ENCODE results near the gene ELK4.

ELK4 gene

GRCh38 chr1:205590457-205590768, 41.4 kb downstream of the ELK4 start:
- TF ChIP-seq TEAD4 (IDR thresholded peaks at IDR 0.05): no peak
- TF ChIP-seq CEBPB (IDR thresholded peaks at IDR 0.05): no peak
- no peak for TF ChIP-seq CREB1 (IDR thresholded peaks at IDR 0.05; ENCODE audit: low read depth)
- TF ChIP-seq, protein P1, sequence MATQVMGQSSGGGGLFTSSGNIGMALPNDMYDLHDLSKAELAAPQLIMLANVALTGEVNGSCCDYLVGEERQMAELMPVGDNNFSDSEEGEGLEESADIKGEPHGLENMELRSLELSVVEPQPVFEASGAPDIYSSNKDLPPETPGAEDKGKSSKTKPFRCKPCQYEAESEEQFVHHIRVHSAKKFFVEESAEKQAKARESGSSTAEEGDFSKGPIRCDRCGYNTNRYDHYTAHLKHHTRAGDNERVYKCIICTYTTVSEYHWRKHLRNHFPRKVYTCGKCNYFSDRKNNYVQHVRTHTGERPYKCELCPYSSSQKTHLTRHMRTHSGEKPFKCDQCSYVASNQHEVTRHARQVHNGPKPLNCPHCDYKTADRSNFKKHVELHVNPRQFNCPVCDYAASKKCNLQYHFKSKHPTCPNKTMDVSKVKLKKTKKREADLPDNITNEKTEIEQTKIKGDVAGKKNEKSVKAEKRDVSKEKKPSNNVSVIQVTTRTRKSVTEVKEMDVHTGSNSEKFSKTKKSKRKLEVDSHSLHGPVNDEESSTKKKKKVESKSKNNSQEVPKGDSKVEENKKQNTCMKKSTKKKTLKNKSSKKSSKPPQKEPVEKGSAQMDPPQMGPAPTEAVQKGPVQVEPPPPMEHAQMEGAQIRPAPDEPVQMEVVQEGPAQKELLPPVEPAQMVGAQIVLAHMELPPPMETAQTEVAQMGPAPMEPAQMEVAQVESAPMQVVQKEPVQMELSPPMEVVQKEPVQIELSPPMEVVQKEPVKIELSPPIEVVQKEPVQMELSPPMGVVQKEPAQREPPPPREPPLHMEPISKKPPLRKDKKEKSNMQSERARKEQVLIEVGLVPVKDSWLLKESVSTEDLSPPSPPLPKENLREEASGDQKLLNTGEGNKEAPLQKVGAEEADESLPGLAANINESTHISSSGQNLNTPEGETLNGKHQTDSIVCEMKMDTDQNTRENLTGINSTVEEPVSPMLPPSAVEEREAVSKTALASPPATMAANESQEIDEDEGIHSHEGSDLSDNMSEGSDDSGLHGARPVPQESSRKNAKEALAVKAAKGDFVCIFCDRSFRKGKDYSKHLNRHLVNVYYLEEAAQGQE (IDR thresholded peaks at IDR 0.05; ENCODE audit: low read depth): no peak
- TF ChIP-seq, protein P2, sequence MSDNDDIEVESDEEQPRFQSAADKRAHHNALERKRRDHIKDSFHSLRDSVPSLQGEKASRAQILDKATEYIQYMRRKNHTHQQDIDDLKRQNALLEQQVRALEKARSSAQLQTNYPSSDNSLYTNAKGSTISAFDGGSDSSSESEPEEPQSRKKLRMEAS (IDR thresholded peaks at IDR 0.05): no peak
- TF ChIP-seq TCF12 (IDR thresholded peaks at IDR 0.05; ENCODE audit: low read depth): no peak
- no peak for TF ChIP-seq TAF1 (IDR thresholded peaks at IDR 0.05; ENCODE audit: low read depth)
- no peak for TF ChIP-seq NFIC (IDR thresholded peaks at IDR 0.05)
- no peak for TF ChIP-seq FOXM1 (IDR thresholded peaks at IDR 0.05; ENCODE audit: borderline replicate concordance, low read depth)
- no peak for TF ChIP-seq YY1 (IDR thresholded peaks at IDR 0.05; ENCODE audit: low read depth)
- no peak for TF ChIP-seq EGR1 (IDR thresholded peaks at IDR 0.05)
- no peak for TF ChIP-seq EP300 (IDR thresholded peaks at IDR 0.05; ENCODE audit: borderline replicate concordance)
- no peak for TF ChIP-seq RAD21 (IDR thresholded peaks at IDR 0.05; ENCODE audit: low read depth)
- no peak for TF ChIP-seq ZBTB7A (IDR thresholded peaks at IDR 0.05; ENCODE audit: low read depth)
- TF ChIP-seq USF1 (IDR thresholded peaks at IDR 0.05): no peak

- TF ChIP-seq YY1 (IDR thresholded peaks at IDR 0.05; ENCODE audit: low read depth): no peak
- no peak for TF ChIP-seq TAF1 (IDR thresholded peaks at IDR 0.05; ENCODE audit: low read depth)
- TF ChIP-seq ZBTB7A (IDR thresholded peaks at IDR 0.05; ENCODE audit: low read depth): no peak
- no peak for TF ChIP-seq CEBPB (IDR thresholded peaks at IDR 0.05)
- TF ChIP-seq, protein P1 (IDR thresholded peaks at IDR 0.05; ENCODE audit: low read depth): no peak
Observed at GRCh38 chr1:205589618-205590456, 42.0 kb downstream of the ELK4 start.

DNA sequence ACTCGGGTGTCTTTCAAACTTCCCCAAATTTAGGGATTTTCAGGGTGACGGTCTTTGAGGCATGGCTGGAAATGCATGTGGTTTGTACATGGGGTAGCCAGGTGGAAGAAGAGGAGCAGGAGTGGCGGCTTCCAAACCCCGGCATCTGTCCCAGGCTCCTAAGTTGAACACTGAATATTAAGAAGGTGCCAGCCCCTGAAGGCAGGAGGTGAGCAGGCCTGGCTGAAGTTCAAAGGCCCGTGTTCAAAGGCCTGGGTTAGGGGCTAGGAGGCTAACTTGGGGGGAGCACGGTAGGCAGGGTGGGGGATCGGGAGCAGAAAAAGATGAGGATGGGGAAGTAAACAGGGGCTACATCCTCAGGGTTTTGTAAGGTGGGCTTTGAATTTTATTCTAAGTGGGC, 42.8 kb downstream of the ELK4 start:
- TF ChIP-seq NFIC (IDR thresholded peaks at IDR 0.05) (no peak), USF1 (IDR thresholded peaks at IDR 0.05) (no peak), FOXM1 (IDR thresholded peaks at IDR 0.05; ENCODE audit: borderline replicate concordance, low read depth) (no peak), TEAD4 (IDR thresholded peaks at IDR 0.05) (no peak), YY1 (IDR thresholded peaks at IDR 0.05; ENCODE audit: low read depth) (no peak), EP300 (IDR thresholded peaks at IDR 0.05; ENCODE audit: borderline replicate concordance) (no peak), TCF12 (IDR thresholded peaks at IDR 0.05; ENCODE audit: low read depth) (no peak), TAF1 (IDR thresholded peaks at IDR 0.05; ENCODE audit: low read depth) (no peak), CEBPB (IDR thresholded peaks at IDR 0.05) (no peak), CREB1 (IDR thresholded peaks at IDR 0.05; ENCODE audit: low read depth) (no peak), RAD21 (IDR thresholded peaks at IDR 0.05; ENCODE audit: low read depth) (no peak), ZBTB7A (IDR thresholded peaks at IDR 0.05; ENCODE audit: low read depth) (no peak), EGR1 (IDR thresholded peaks at IDR 0.05) (no peak)
- TF ChIP-seq, protein P2 (IDR thresholded peaks at IDR 0.05): no peak
- TF ChIP-seq, protein P1 (IDR thresholded peaks at IDR 0.05; ENCODE audit: low read depth): no peak

DNA sequence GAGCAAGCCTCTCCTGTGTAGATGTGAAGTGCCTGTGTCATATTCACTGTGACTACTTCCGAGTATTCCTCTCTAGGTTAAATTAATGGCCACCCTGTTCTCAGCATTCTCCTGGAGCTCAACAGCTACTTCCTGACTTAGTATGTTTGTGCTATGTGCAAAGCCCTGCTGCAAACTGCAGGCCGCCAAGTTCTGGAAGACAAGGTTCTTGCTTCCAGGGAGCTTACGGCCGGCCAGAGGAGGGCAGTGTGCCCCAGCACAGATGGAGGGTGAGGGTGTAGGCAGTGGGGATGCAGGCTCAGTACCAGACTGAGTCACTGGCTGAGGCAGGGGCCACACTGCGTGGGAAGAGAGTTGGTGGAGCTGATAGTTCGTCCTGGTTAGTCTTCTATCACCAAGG, 43.2 kb downstream of the ELK4 start:
- no peak for TF ChIP-seq YY1 (IDR thresholded peaks at IDR 0.05; ENCODE audit: low read depth)
- no peak for TF ChIP-seq EGR1 (IDR thresholded peaks at IDR 0.05)
- TF ChIP-seq TAF1 (IDR thresholded peaks at IDR 0.05; ENCODE audit: low read depth): no peak
- TF ChIP-seq USF1 (IDR thresholded peaks at IDR 0.05): no peak
- TF ChIP-seq EP300 (IDR thresholded peaks at IDR 0.05; ENCODE audit: borderline replicate concordance): no peak
- peak; percentile 51 for TF ChIP-seq RAD21 (IDR thresholded peaks at IDR 0.05; ENCODE audit: low read depth)
- TF ChIP-seq, protein P2 (IDR thresholded peaks at IDR 0.05): no peak
- TF ChIP-seq, protein P1 (IDR thresholded peaks at IDR 0.05; ENCODE audit: low read depth): no peak

Data from Ishikawa (cell line).